HG02678 (cell line): ENCODE results near the gene RAB17.
A peak's percentile ranks its signal among the peaks of the same experiment; 100 is the strongest.
"Not testable (repeated sequence)": the region's sequence is repeated elsewhere in the genome, so short reads cannot be mapped to it uniquely, and the experiment has no call there.

Source experiments
- ATAC-seq: cut with Tn5 transposase; IDR thresholded peaks from one replicate; pipeline ENCODE4 v1.9.1; 2021; ENCODE audit warnings: mild to moderate bottlenecking, moderate library complexity; ENCODE audit not compliant: unreplicated experiment

Gene RAB17

DNA sequence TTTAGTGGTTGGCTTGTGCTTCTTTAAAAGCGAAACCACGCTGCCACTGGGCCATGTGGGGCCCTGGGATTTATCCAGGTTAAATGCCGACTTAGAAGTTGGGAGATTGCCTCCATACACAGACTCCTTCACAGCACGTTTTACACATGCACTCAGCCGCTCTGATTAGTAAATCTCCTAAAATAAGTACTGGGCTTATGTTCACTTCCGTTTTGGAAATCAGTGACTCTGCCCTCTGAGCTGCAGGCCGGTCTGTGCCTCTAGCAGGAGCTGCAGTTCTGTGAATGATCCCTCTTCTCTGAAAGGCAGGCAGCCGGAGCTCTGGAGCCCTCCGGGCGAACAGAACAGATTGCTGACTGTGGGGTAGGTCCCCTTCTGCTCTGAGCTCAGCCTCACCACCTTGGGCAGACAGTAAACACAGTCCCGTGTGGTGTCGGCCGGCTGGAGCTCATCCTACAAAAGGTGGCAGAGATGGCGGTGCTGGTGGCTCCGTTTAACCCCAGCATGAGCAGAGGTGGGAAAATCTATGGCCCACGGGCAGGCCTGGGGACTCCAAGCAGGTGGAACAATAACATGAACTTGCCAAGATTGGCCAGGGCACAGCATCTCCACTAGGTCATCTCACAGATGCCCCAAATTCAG is 9.8 kb upstream of the RAB17 start:
- ATAC-seq, result no peak

DNA sequence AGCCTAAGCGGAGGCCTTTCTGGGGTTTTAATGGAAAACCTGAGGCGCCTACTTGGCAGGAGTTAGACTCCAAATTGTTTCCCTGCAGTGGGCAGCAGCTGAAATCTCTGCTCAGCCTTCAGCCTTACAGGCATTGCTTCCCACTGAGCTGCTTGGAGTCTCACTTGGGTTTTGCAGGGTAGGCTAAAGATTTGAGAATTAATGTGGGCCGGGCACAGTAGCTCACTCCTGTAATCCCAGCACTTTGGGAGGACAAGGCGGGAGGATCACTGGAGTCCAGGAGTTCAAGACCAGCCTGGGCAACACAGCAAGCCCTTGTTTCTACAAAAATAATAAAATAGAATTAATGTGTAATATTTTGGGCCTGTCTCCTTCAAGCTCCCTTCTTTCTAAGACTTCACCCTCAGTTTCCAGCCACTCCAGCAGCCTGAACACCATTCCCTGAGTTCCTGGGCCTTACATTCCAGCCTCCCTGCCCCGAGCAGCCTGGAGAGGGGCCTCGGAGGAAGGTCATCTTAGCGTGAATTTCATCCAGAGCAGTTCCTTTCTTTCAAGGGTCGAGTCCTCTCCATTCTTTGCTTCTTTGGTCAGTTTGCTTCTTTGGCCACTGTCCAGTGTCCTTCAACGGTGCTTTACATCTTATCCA is 9.1 kb upstream of the RAB17 start:
- no peak for ATAC-seq

DNA sequence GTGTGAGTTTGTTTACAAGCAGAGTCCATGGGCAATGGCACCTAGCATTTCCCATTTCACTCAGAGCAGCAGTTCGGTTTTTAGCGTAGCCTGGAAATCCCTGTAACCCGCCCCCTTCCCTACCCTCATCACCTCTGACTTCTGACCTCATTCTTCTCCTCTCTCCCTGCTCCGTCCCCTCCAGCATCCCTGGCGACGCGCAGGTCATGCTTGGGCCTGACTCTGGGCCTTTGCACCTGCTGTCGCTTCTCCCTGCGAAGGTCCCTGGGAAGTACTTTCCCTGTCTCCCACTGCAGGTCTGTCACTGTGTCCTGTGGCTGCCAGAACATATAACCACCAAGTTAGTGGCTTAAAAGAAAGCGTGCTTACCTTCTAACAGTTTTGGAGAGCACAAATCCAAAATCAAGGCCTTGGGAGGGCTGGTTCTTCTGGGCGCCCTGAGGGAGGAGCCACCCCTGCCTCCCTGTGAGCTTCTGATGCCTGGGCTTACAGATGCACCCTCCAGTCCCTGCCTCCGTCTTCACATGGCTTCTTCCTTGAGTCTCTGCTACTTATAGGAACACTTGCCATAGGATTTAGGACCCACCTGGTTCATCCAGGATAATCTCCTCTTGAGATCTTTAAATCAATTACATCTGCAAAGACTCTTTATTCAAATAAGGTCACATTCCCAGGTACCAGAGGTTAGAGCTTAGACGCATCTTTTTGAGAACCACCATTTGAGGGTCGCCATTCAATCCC is 8.1 kb upstream of the RAB17 start:
- no peak for ATAC-seq

DNA sequence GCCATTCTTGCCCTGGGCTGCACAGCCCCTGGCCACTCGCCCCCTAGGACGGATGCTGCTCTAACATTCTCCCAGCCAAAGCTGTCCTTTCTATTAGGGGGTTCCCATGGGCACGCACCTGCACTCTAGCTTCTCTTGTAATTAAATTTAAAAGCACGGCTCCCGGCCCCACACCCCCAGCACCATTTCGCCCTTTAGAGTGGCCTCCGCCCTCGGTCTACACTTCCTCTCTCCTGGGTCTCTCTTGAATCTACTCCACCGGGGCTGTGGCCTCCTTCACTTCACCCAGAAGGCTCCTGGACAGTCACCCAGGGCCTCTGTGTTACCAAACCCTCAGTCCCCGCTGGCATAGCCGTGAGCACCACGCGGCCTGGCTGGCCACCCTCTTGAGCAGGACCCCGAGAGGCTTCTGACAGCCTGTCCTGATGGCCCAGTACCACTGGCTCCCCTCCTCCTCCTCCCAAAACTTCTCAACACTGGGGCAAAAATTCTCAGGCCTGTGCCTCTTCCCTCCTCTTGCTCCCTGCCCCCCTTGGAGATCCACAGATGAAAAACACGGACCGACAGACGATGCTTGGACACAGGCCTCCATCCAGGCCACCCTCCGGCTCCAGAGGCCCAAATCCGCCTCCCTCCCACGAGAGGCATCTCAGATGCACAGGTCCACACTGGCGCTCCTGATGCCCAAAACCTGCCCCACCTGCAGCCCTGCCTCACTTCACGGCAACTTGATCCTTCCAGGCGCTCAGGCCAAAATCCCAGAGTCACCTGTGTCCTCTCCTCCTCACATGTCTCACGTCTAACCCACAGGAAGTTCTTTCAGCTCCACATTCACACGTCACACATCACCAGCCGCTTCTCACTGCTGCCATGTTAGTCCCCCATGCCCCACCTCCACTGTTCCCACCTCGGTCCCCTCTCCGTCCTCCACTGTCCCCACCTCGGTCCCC is 6.9 kb upstream of the RAB17 start:
- ATAC-seq, result no peak

DNA sequence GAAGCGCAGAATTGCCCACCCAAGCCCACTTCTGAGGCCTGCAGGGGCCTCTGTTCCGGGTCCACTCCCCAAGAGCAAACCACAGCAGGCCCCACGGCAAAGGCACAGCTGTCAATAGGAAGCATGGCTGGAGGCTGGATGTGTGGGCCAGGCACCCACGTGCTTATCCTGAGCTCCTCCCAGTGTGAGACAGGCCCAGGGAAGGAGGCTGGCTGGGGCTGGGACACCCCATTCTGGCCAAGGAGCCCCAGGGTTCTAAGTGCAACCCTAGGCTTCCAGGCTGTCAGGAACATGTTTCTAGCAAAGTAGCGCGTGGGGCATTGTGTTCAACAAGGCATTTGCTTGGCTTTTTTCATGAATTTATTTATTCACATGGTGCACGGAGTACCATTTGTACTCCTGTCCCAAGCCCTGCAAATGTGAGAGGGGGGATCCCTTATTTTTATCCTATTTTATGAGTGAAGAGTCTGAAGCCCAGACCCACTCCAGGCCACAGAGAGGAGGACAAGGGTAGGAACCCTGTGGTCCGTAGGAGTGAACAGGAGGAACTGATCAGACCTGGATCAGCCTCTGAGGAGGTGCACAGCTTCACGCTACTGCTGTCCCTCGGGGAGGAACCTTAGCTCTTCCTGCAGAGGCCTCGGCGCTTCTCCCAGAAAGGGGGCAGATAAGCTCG is 6.1 kb upstream of the RAB17 start:
- ATAC-seq, result no peak

DNA sequence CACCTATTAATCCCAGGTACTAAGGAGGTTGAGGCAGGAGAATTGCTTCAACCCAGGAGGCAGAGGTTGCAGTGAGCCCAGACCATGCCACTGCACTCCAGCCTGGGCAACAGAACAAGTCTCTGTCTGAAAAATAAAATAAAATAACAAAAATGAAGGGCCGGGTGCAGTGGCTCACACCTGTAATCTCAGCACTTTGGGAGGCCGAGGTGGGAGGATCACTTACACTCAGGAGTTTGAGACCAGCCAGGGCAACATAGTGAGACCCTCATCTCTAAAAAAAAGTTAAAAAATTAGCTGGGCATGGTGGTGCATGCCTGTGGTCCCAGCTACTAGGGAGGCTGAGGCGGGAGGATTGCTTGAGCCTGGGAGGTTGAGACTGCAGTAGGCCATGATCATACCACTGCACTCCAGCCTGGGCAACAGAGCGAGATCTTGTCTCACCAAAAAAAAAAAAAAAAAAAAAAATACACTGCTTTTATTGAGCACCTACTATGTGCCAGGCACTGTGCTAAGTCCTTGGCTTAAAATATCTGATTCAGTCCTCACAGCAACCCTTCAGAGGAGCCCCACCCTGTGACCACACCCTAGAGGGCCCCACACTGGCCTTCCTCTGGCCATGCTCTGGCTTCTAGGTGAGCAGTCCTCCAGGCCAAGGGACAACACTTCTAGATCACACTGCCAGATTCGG is 5.4 kb upstream of the RAB17 start:
- not testable (repeated sequence) for ATAC-seq

DNA sequence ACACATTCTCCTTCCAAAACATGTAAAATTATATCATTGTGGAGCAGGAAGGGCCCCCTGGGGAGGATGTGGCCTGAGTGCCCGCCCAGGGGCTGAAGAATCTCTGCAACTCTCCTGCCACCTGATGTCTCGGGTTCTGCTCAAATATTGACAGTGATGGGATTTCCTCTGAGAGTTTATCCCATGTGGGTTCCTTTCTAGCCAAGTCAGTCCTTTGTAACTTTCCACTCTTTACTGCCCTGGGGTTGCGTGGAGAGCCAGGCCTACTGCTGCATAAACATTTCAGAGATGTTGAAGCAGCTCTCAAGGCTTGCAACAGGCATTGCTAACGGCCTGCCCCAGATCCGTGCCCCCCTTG is 4.0 kb upstream of the RAB17 start:
- no peak for ATAC-seq

DNA sequence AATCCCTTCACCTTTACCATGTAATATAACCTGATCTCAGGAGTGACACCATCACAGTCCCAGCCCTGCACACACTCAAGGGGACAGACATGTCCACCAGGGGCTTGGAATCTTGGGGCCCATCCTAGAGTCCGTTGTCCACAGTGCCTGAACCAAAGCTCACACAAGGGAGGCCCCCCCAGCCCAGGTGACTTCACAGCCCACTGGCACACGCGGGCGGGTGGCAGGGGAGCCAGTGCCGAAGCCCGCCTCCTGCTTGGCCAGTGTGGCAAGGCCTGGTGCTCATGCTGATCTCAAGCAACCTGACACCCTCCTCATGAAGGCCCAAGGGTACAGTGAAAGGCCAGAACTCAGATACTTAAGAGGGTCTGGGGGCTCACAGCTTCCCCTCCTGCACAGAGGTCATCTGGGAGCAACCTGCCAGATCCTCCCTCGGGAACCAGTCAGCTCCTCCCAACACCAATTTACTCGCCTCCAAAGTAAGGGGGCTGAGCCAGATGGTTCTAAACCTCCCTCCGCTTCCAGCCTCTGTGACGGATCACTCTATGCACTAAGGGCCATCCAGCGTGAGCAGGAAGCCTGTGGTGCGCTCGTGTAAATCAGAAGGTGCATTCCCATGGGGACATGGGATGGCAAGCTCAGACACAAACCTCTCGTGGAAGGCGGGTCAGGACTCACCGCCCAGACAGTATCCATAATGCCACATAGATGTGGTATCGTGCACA is 3.2 kb upstream of the RAB17 start:
- no peak for ATAC-seq

DNA sequence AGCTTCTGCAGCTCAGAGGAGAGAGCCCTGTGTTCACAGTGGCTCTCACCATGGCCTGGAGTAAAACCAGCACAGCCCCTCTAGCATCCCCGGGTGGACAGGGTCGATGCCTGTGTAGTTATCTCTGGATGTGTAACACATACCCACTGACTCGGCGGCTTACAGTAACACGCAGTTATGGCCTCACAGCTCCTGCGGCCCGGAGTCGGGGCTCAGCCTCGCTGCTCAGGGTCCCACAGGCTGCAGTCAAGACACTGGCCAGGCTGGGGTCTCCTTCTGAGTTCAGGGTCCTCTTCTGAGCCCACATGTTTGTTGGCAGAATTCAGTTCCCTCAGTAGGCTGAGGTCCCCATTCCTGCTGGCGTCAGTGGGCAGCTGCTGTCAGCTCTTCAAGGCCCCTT is 2.5 kb upstream of the RAB17 start:
- ATAC-seq, result no peak

DNA sequence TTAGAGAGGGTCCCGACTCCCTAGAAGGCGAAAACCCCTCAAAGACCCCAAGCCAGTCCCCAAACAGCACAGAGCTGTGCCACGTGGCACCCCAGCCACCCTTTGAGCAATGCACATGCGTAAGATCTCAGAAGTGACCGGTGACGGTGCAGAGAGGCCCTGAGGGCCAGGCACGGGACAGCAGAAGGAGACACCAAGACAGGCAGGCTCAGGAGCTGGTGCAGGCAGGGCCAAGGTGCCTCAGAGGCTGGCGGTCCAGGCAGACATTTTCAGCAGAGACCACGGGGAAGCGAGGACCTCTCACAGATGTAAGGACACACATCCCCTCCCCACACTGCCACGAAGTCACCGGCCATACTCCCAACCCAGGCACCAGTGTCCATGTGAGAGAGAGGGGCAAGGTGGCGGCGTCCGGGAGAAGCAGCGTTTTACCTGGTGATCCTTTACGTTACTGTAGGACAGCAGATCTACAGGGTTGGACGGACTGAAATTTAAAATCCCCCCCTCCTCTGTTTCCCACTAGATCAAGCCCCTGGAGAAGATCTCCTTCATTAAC is 2.0 kb upstream of the RAB17 start:
- ATAC-seq, result no peak

DNA sequence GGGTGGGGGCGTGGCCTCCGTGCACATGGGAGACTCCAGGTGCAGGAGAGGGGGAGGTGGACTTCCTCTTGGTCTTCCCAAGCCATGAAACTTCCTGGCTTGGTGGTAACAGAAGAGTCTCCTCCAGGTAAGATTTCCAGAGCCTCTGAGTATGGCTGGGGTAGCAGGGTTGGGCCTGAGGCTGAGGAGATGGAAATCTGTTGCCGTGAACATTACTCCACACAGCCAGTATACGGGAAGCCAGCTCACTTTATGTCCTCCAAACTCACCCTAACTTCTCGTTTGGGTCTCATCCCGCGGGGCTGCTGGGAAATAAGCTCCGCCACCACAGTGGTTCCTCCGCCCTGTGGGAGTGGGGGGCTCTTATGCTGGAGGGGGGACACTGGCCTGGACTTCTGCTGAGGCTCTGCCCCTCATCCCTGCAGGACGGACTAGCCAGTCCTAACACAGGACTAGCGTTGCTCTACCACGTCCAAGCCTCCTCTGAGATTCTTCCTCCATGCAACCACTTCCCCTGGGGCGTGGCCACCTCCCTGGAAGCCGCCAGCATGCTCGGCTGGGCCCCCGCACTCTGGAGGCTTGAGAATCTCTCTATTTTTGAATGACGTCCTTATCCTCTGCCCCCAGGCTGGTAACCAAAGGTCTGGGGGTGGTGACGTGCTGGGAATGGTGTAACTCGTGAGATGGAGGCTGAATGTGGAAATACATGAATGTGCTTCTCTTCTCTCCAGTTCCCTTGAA is 777 bp upstream of the RAB17 start:
- ATAC-seq, result peak; percentile 51

DNA sequence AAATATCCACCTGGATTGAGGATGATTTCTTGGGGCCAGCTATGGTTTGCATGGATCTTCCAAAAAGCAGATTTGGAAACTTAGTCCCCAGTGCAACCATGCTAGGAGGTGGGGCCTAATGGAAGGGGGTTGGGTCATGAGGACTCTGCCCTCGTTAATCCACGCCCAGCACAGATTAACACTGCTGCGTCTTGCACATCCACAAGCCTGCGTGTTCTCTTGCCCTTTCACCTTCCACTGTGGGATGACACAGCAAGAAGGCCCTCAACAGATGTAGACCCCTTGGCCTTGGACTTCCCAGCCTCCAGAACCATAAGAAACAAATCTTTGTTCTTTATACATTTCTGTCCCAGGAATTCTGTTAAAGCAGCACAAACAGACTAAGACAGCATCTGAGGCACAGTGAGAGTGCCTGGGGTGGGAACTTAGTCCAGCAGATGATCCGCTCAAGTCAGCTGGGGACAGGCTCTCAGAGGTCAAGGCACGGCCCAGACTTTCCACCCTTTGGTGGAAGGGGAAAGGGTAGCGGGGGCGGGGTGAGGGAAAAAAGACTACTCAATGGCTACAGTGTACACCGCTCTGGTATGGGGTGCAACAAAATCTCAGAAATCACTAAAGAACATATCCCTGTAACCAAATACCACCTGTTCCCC is 2.4 kb downstream of the RAB17 start:
- ATAC-seq, result no peak

DNA sequence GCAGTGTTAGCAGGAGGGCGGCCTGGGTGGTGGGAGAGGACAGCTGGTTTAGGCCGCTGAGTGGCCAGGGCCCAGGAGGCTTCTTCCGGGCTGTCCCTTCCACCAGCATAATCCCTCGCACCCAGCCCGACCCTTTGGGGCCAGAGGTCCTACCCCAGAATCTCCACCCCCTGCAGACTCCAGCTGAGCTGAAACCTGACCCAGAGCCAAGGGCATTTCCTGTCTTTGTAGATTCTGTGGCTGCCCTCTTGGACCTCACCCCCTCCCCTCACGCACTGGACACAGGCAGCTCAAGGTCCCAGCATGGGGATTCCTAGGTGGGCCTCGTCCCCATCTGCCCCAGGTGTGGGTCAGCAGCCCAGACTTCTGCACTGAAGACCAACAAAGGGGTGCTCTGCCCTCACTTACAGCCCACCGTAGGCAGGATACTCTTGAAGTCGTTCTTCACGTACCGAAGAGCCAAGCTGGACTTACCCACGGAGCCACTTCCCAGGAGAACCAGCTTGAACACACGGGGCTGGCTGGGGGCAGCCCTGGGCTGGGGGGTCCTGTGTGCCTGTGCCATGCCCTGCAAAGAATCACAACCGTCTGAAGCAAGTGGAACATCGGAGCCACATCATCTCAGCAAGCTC is 4.8 kb downstream of the RAB17 start:
- ATAC-seq, result no peak

DNA sequence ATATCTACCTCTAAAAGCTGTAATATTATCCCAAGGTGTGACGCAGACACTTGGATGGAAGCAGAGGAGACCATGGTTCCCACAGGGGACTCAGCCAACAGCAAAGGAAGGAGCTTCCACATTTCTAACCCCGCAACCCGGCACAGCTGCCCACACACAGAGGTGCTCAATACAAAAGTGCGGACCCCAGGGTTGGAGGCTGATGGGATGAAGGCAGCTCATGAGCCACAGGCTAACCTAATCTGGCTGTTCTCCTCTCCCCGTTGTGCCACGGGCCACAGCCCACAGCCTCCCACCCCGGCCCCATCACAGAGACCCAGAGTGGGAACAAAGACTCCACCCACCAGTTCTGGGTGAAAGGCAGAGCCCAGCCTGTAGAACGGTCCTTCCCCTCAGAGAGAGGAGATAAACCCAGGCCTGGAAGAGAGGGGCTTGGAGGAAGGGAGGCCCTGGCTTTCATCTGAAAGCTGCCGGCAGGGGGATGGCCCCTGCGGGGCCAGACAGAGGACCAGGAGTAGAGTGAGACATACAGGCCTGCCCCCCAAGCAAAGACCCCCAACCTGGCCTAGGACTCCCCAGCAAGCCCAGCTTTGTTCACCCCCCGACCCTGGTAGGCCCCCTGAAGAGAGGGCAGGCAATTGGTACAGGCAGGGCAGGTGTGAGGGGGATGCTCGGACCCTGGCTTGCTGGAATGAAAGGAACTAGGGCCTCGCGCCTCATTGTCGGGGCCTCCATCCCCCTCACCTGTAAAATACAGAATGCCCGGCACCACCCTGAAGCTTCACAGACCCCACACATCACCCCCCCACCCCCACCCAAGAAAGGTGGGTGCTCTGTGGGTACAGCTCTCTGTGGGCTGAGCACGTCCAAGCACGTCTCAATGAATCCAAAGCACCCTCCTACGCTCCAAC is 6.9 kb downstream of the RAB17 start:
- no peak for ATAC-seq

DNA sequence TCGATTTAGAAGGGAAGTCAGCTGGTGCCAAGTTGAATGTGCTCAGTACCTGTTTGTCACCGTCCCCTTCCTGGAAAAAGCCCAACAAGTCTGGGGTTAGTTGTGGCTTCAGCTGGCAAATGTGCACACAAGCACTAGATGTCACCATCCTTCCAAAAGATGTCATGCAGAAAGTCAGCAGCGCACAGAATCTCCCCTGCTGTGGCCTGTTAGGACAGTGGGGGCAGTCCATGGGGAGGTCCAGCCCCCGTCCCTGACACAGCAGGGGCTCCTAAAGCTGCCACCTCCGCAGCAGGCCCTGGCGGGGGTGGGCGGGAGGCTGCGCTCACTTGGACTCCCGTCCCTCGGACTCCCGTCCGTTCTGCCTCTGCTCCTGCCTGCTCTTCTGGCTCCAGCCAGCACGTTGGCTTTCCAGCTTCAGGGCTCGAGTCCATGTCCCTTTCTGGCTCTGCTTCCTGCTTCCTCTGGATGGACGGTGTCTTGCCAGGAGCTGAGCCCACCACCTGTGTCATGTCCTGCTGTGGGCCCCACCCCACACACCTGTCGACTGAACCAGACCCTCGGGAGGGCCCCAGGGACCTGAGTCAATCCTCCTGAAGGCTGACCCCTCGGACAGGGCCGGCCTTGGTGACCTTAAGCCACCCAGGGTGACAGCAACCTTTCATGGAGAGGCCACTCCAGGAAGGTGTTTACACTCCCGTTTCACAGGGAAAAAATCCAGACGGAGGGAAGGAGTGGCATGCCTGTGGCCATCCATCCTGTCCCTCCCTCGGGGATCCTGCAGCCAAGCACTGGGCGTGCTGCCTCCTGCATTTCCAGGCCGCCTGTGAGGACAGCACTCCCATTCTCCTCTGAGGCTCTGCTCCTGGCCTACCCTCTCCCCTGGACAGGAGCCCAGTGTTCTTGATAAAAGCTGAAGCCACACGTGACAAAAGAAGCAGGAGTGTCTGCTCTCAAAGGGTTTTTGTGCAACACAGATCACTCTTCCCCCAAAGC is 8.5 kb downstream of the RAB17 start:
- no peak for ATAC-seq
